Karpas-422 (cell line): ENCODE data around the gene HSPG2. TPM values are rescaled to one million over a fixed set of nuclear protein-coding genes. Genes with fewer than 3 reads are reported as not detected.

ENCODE experiments used
- DNase-seq: peaks from one replicate; pipeline ENCODE4 v3.0.0-alpha.2; 2015
- H2AFZ ChIP-seq: fragments of 200-600 bp; sonication (generic); 2 replicates; pipeline ENCODE4 v1.6.1; 2014; ENCODE audit warnings: antibody characterized with exemption, low read length, mixed read lengths
- H3K27ac ChIP-seq: fragments of 200-600 bp; sonication (generic); 2 replicates; pipeline ENCODE4 v1.5.1; 2014; ENCODE audit warnings: mild to moderate bottlenecking, low read length, moderate library complexity
- H3K27me3 ChIP-seq: fragments of 200-600 bp; sonication (generic); 2 replicates; pipeline ENCODE4 v1.6.1; 2014; ENCODE audit warnings: low read length, mixed read lengths
- H3K36me3 ChIP-seq: fragments of 200-600 bp; sonication (generic); 2 replicates; pipeline ENCODE4 v1.6.1; 2014; ENCODE audit warnings: low read length, mixed read lengths; ENCODE audit not compliant: insufficient read depth
- H3K4me1 ChIP-seq: fragments of 200-600 bp; sonication (generic); 2 replicates; pipeline ENCODE4 v1.6.1; 2014; ENCODE audit warnings: mild to moderate bottlenecking, low read length, mixed read lengths
- H3K4me2 ChIP-seq: fragments of 200-600 bp; sonication (generic); 2 replicates; pipeline ENCODE4 v1.6.1; 2014; ENCODE audit warnings: low read length, low read depth, mild to moderate bottlenecking; ENCODE audit not compliant: poor library complexity, severe bottlenecking
- H3K4me3 ChIP-seq: fragments of 200-600 bp; sonication (generic); 2 replicates; pipeline ENCODE4 v1.5.1; 2014; ENCODE audit warnings: mild to moderate bottlenecking, antibody characterized with exemption, low read length, mixed read lengths
- H3K79me2 ChIP-seq: fragments of 200-600 bp; sonication (generic); 2 replicates; pipeline ENCODE4 v1.6.1; 2014; ENCODE audit warnings: mild to moderate bottlenecking, low read length, mixed read lengths
- H3K9ac ChIP-seq: fragments of 200-600 bp; sonication (generic); 2 replicates; pipeline ENCODE4 v1.6.0; 2014; ENCODE audit warnings: low read length
- H3K9me2 ChIP-seq: fragments of 200-600 bp; sonication (generic), shearing (Covaris generic); replicated peaks from 2 replicates; pipeline ENCODE4 v1.6.0; 2014; ENCODE audit warnings: mild to moderate bottlenecking, low read length, moderate library complexity; ENCODE audit not compliant: insufficient read depth
- H3K9me3 ChIP-seq: fragments of 300-700, 200-600 bp; sonication (generic); 2 replicates; pipeline ENCODE4 v1.6.1; 2014; ENCODE audit warnings: low read length, mixed read lengths
- H4K20me1 ChIP-seq: fragments of 200-600 bp; sonication (generic); 2 replicates; pipeline ENCODE4 v1.6.1; 2014; ENCODE audit warnings: mild to moderate bottlenecking, antibody characterized with exemption, low read length, low read depth; ENCODE audit not compliant: insufficient read depth
- total RNA-seq: library from RNA; depleted of rRNA; stranded (reverse); fragments of >200 nt; shearing (Covaris generic); gene quantifications from 2 replicates; pipeline ENCODE4 v1.2.3, GENCODE V29; 2014; ENCODE audit warnings: low replicate concordance

Gene HSPG2
- total RNA-seq, 1 experiment from 2014 or later: not detected

DNA sequence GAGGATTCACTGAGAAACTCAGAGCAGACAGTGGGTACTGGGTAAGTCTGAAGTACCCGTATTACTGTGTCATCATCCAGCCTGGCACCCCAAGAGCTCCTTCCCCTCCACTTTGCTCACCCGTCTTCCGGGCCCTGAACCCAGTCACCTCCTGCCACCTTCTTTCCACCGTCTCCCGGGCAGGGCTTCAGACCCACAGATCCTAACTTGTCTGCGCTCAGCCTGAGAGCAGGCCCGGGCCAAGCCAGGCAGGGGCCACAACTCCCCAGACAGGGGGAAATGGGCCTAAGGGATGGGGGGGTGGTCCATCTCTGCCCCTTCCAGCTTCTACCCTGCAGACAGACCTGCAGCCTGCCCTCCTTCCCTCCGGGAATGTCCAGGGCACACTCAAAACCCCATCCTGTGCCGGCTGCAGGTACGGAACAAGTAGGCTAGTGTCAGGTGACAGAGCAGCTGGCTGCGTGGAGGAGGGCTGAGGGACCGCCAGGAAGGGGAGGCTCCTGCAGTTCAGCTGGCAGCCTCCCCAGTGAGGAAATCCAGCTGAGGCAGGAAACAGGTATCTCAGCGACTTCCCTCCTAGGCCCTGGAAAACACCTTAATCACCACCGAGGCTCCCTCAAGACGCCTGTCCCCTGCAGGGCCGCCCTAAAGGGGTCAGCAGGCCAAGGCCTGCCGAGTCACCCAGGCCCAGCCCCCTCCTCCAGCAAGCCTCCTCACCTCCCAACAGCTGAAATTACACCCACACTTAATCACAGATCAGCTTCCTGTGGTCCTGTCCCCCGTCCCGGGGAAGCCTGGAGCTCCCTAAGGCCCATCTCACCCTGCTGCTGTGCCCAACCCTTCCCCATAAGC is 3.5 kb downstream of the HSPG2 start:
- Histone ChIP-seq H4K20me1 (no peaks in the 10 kb centered on the region), H2AFZ (no peak overlapping the region), H3K27ac (no peak overlapping the region), H3K79me2 (no peaks in the 10 kb centered on the region), H3K4me2 (no peak overlapping the region), H3K9me2 (no peaks in the 10 kb centered on the region), H3K9me3 (no peaks in the 10 kb centered on the region), H3K27me3 (no peaks in the 10 kb centered on the region), H3K36me3 (no peaks in the 10 kb centered on the region), H3K4me3 (no peak overlapping the region), H3K9ac (no peak overlapping the region), H3K4me1 (peaks cover 3% of the 10 kb centered on the region)
- no peak for DNase-seq

DNA sequence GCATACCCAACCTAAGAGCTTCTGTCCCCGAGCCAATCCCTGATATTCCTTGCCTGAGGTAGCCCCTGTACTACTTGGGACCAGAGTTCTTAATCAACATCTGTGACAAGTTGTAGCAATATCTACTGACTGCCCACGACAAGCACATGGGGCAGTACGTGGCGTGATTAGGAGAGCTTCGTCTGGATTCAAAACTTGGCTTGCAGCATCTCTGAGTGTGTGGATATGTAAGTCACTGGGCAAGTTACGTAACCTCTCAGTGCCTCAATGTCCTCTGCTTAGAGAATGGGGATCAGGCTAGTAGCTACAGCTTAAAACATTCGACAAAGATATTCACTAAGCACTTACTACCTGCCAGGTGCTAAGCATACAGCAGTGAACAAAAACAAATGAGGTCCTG is 5.0 kb downstream of the HSPG2 start:
- no peak overlapping the region for H3K9ac ChIP-seq
- H3K4me2 ChIP-seq: no peak overlapping the region
- H3K36me3 ChIP-seq: no peaks in the 10 kb centered on the region
- no peaks in the 10 kb centered on the region for H3K4me1 ChIP-seq
- no peak overlapping the region for H3K27ac ChIP-seq
- no peak overlapping the region for H2AFZ ChIP-seq
- H3K27me3 ChIP-seq: no peaks in the 10 kb centered on the region
- no peaks in the 10 kb centered on the region for H3K9me3 ChIP-seq
- no peak for DNase-seq
- H3K4me3 ChIP-seq: no peak overlapping the region
- no peaks in the 10 kb centered on the region for H3K9me2 ChIP-seq
- no peaks in the 10 kb centered on the region for H3K79me2 ChIP-seq
- H4K20me1 ChIP-seq: no peaks in the 10 kb centered on the region

DNA sequence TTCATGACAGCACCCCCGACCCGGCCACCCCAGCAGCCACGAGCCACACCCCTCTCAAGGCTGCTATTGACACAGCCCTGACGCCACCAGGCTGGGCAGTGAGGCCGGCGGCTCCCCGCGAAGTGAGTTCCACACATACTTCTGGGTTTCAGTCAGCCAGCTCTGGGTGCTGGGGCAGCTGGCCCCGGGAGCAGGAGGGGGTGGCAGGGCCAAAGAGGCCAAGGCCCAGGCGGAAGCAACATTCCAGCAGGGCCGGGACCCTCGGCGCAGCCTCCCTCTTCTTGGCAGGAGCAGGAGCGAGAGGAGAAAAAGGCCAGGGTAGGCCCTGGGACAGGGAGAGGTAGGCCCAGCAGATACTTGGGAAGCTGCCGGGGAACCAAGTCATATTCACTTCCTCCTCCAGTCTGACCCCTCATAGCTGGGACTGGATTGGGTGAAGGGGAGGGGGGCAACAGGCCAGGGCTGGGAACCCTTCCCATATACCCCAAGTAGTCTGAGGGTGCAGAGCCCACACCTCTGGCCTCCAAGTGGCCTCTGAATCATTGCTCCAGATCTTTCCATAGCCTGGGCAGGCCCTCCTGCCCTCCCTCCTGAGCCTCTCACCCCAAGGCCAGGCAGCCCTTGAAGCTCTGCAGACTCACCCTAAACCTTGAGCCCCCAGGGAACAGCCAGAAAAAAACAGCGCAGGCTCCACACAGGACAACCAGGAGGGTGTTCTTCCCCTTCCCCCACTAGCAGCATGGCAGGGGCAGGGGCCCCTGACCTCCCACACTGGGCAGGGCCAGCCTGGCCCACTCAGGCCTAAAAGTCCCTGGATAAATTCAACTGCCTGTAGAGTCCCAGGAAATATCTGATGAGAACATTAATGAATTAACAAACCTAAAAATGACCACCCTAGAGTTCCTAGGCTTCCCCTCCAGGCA is 5.7 kb downstream of the HSPG2 start:
- no peaks in the 10 kb centered on the region for H3K9me2 ChIP-seq
- H2AFZ ChIP-seq: no peak overlapping the region
- no peaks in the 10 kb centered on the region for H3K27me3 ChIP-seq

DNA sequence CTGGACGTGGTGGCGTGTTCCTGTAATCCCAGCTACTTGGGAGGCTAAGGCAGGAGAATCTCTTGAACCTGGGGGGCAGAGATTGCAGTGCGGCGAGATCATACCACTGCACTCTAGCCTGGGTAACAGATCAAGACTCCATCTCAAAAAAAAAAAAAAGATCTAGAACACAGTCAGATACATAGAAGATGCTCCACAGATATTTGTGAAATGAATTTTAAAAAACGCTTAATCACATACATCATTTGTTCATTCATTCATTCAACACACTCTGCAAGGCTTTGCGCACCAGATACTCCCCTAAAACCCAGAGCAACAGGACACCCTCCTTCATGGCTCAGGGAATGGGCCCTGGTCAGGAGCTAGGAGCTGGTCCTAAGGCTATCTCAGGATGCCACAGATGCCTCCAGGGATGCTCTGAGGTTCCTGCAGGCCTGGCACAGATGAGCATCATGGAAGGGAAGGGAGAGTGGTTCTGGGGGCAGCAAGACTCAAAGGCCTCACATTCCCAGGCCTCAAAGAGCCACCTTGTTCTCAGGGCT is 6.4 kb downstream of the HSPG2 start:
- Histone ChIP-seq H3K36me3 (no peaks in the 10 kb centered on the region), H3K4me1 (no peaks in the 10 kb centered on the region), H3K4me3 (no peak overlapping the region), H3K27me3 (no peaks in the 10 kb centered on the region), H4K20me1 (no peaks in the 10 kb centered on the region), H2AFZ (no peak overlapping the region), H3K9me2 (no peaks in the 10 kb centered on the region), H3K27ac (no peak overlapping the region), H3K79me2 (no peaks in the 10 kb centered on the region), H3K9ac (no peak overlapping the region), H3K4me2 (no peak overlapping the region), H3K9me3 (no peaks in the 10 kb centered on the region)
- DNase-seq: no peak

More for the DNA sequence above, 5.7 kb downstream of the HSPG2 start:
- no peak for DNase-seq
- Histone ChIP-seq H3K4me3 (no peak overlapping the region), H3K4me1 (no peaks in the 10 kb centered on the region), H3K79me2 (no peaks in the 10 kb centered on the region), H3K27ac (no peak overlapping the region), H3K4me2 (no peak overlapping the region), H3K9ac (no peak overlapping the region), H3K9me3 (no peaks in the 10 kb centered on the region), H3K36me3 (no peaks in the 10 kb centered on the region), H4K20me1 (no peaks in the 10 kb centered on the region)

DNA sequence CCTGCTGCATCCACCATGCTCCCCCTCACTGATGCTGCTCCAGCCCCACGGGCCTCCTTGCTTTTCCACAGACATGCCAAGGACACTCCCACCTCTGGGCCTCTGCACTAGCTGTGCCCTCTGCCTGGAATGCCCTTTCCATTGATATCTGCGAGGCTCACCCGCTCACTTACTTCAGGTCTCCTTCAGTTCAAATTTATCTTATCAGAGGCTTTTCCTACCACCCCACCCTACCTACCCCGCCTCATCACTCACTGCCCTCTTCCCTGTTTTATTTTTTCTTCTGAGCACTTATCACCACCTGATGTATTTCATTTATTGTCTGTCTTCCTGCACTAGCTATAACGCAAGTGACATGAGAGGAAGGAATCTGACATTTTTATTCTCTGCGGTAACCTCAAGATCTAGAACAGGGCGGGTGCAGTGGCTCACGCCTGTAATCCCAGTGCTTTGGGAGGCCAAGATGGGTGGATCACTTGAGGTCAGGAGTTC is 7.0 kb downstream of the HSPG2 start:
- Histone ChIP-seq H3K4me2 (no peak overlapping the region), H3K9me2 (no peaks in the 10 kb centered on the region), H2AFZ (no peak overlapping the region), H3K27me3 (no peaks in the 10 kb centered on the region), H3K27ac (no peak overlapping the region), H3K79me2 (no peaks in the 10 kb centered on the region), H3K9me3 (no peaks in the 10 kb centered on the region), H3K4me1 (no peaks in the 10 kb centered on the region), H3K36me3 (no peaks in the 10 kb centered on the region), H3K4me3 (no peak overlapping the region), H4K20me1 (no peaks in the 10 kb centered on the region), H3K9ac (no peak overlapping the region)
- DNase-seq: no peak

DNA sequence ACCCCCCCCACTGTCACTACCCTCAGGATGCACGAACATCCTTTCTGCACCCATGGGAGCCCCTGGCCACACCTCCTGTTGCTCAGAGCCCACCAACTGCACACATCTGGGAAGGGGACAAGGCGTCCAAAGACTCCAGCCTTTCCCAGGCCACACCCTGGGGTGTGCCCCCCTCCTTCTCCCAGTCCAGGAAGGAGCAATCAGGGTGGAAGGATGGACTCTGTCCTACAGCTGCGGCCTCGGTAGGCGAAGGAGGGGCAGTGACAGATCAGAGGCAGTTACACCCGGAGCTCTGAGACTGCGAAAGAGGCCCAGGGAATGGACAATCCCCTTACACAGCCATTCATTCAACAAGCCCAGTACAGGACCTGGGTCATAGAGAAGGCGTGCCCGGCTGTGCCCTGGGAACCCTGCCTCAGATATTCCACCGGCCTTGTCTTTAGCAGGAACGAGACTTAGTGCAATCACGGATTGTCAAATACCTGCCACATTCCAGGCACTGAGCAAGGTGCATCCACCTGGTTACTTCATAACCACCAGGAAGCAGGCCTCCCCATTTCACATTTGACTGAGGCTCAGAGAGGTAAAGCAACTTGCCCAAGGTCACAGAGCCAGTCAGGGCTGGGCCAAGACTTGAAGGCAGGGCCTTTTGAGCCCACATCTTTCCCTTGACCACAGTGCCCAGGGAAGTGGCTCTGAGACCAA is 9.4 kb downstream of the HSPG2 start:
- no peaks in the 10 kb centered on the region for H3K9me3 ChIP-seq
- no peaks in the 10 kb centered on the region for H3K4me1 ChIP-seq
- no peak overlapping the region for H3K4me3 ChIP-seq
- no peaks in the 10 kb centered on the region for H3K9me2 ChIP-seq
- H3K79me2 ChIP-seq: no peaks in the 10 kb centered on the region
- no peak overlapping the region for H3K27ac ChIP-seq
- H3K27me3 ChIP-seq: no peaks in the 10 kb centered on the region
- no peaks in the 10 kb centered on the region for H3K36me3 ChIP-seq
- H4K20me1 ChIP-seq: no peaks in the 10 kb centered on the region
- H3K9ac ChIP-seq: no peak overlapping the region
- no peak overlapping the region for H2AFZ ChIP-seq
- H3K4me2 ChIP-seq: no peak overlapping the region
- no peak for DNase-seq

DNA sequence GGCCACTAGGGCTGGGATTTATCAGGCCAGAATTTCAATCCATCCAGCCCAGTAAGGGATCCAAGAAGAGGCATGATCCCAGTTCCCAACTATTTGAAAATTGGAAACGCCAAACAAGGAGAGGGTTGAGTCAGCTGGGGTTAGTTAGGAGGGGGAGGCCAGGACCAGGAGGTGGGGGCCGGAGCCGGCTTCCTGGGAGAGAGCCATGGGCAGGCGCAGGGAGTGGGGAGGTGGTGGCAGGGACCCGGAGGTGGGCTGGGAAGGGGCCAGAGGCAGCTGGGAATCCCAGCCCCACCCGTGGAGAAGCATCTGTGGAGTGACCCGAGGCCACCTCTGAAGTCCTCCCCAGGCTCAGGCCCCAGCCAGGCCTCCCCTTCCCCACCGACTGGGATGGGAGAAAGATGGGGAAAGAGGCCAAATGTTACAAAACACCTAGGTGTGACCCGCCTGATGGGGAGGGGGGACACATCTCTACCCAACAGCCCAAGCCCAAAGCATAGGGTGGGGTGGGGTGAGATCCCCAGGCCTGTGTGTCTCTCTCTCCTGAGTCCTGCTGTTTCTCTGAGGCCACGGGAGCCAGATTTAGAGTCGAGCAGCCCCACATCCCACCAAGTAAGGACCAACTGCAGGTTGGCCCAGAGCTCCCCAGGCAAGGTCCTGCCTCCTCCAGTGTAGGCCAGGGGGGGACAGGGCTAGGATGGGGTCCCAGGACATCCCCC is 10.1 kb downstream of the HSPG2 start:
- no peak overlapping the region for H3K4me2 ChIP-seq

More for the DNA sequence above, 10.1 kb downstream of the HSPG2 start:
- Histone ChIP-seq H3K9ac (no peak overlapping the region), H2AFZ (no peak overlapping the region), H3K27ac (no peak overlapping the region), H4K20me1 (no peaks in the 10 kb centered on the region), H3K4me1 (no peaks in the 10 kb centered on the region), H3K27me3 (no peaks in the 10 kb centered on the region), H3K79me2 (no peaks in the 10 kb centered on the region), H3K4me3 (no peak overlapping the region), H3K9me3 (no peaks in the 10 kb centered on the region), H3K9me2 (no peaks in the 10 kb centered on the region), H3K36me3 (no peaks in the 10 kb centered on the region)
- no peak for DNase-seq
